ENCODE data around the gene KCTD19.
"Not testable (repeated sequence)": the region's sequence is repeated elsewhere in the genome, so short reads cannot be mapped to it uniquely, and the experiment has no call there.

The KCTD19 gene

GRCh38 chr16:67326472-67327309 is at the start of gene KCTD19, which contains the start of gene LRRC36:
Gene KCTD19 (minus strand): TSS chr16:67326741. CDS start chr16:67326707, 34 bp downstream.
Gene LRRC36 (plus strand): TSS chr16:67326815. CDS start chr16:67326863, 48 bp downstream.
- peak; percentile 79 for DNase-seq

GRCh38 chr16:67376012-67376411 is 49.5 kb upstream of the KCTD19 start:
- not testable (repeated sequence) for DNase-seq

GRCh38 chr16:67372664-67373063 is 46.1 kb upstream of the KCTD19 start:
- DNase-seq: peak; percentile 42

GRCh38 chr16:67370661-67371060 is 44.1 kb upstream of the KCTD19 start:
- DNase-seq: no peak

GRCh38 chr16:67364600-67365235 is 38.2 kb upstream of the KCTD19 start:
- DNase-seq: no peak

GRCh38 chr16:67361038-67361437 is 34.5 kb upstream of the KCTD19 start:
- DNase-seq: no peak

- DNase-seq: not testable (repeated sequence)
Measured at GRCh38 chr16:67359540-67360269, 33.2 kb upstream of the KCTD19 start.

- DNase-seq: no peak
Measured at GRCh38 chr16:67357561-67357960, 31.0 kb upstream of the KCTD19 start.

- DNase-seq: no peak
Measured at GRCh38 chr16:67356396-67356795, 29.9 kb upstream of the KCTD19 start.

GRCh38 chr16:67352463-67352862 is 25.9 kb upstream of the KCTD19 start:
- not testable (repeated sequence) for DNase-seq

GRCh38 chr16:67350324-67350723 is 23.8 kb upstream of the KCTD19 start:
- no peak for DNase-seq

GRCh38 chr16:67349172-67349571 is 22.6 kb upstream of the KCTD19 start:
- DNase-seq: peak; percentile 47

- no peak for DNase-seq
Measured at GRCh38 chr16:67346341-67346740, 19.8 kb upstream of the KCTD19 start.

GRCh38 chr16:67345401-67345800 is 18.9 kb upstream of the KCTD19 start:
- no peak for DNase-seq

- no peak for DNase-seq
Measured at GRCh38 chr16:67342616-67343015, 16.1 kb upstream of the KCTD19 start.

- no peak for DNase-seq
Measured at GRCh38 chr16:67341250-67341649, 14.7 kb upstream of the KCTD19 start.

GRCh38 chr16:67339453-67339852 is 12.9 kb upstream of the KCTD19 start:
- DNase-seq: no peak

GRCh38 chr16:67336648-67337047 is 10.1 kb upstream of the KCTD19 start:
- DNase-seq: no peak

GRCh38 chr16:67336116-67336515 is 9.6 kb upstream of the KCTD19 start:
- no peak for DNase-seq

GRCh38 chr16:67333315-67333714 is 6.8 kb upstream of the KCTD19 start:
- no peak for DNase-seq

- no peak for DNase-seq
Measured at GRCh38 chr16:67329901-67330300, 3.4 kb upstream of the KCTD19 start.

GRCh38 chr16:67327743-67328142 is 1.2 kb upstream of the KCTD19 start:
- no peak for DNase-seq

GRCh38 chr16:67326115-67326471 is 448 bp downstream of the KCTD19 start:
- no peak for DNase-seq

- no peak for DNase-seq
Measured at GRCh38 chr16:67317853-67318252, 8.7 kb downstream of the KCTD19 start.
